RWPE1 (cell line): ENCODE data around the gene NTM.

Experiments used
- CTCF ChIA-PET: fragments of 350-600 bp; sonication (Branson Sonifier 250); formaldehyde crosslinking; extraction: SDS; loops from one replicate; lab custom pipeline; 2021; lab: Yijun Ruan, JAX
- POLR2A ChIA-PET: fragments of 400-600 bp; formaldehyde crosslinking; extraction: SDS; loops from one replicate; lab custom pipeline; 2020; ENCODE audit warnings: antibody characterized with exemption; ENCODE audit not compliant: low non-redundant PET; lab: Yijun Ruan, JAX
- DNase-seq: peaks from one replicate; pipeline ENCODE4 v3.0.0; 2012; ENCODE audit warnings: low spot score
- H3K27ac ChIP-seq: fragments of 450-650 bp; 2 replicates; pipeline ENCODE4 v1.5.1; 2017
- CTCF ChIP-seq: fragments of 450-650 bp; conservative IDR thresholded peaks from 2 replicates; pipeline ENCODE4 v1.5.1; 2017; ENCODE audit warnings: low read depth, mild to moderate bottlenecking

NTM gene

DNA sequence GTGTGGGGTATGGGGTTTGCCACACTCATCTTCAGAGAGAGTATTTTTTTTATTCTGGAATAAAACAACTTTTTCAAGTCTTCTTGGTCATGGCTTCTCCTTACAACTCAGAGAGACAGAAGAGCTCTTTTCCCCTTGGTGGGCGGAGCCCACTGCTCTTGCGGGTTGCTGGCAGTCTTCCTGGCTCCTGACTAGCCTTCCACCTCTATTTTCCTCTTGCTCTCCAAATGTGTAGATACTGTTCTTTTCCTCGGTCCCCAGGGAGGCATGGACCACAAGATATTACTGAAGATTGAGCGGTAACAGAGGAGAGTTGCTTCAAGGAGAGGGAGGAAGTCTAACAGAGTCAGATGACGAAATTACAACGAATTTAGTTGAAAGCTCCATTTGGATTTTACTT, 210.6 kb downstream of the NTM start:
- no peak for TF ChIP-seq CTCF
- no peak overlapping the region for H3K27ac ChIP-seq
- CTCF ChIA-PET: no interaction called here
- POLR2A ChIA-PET: no interaction called here
- DNase-seq: no peak

DNA sequence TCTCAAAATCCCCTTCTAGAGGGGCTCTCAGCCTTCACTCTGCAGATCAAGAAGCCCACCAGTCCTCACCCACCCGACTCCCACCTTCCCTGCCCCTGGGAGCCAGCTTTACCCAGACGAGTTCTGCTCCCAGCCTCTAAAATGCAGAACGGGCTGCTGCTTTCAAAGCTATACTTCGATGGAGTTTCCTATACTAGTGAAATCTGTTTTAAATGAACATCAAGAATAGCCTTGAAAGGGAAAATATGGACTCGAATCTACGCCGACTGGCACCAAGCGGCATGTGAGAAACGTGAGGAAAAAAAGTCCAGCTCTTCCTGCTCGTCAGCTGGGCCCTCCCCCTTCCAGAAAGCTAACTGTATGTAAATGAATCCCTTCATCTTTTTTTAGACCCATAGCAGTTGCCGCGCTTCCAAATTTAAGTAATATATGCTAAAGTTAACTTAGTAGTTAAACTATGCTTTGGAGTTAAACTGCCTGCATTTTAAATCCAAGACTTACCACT, 211.7 kb downstream of the NTM start:
- ChIA-PET POLR2A (no interaction called here), CTCF (no interaction called here)
- no peak overlapping the region for H3K27ac ChIP-seq
- DNase-seq: no peak
- TF ChIP-seq CTCF: no peak

GRCh38 chr11:131583421-131583820, 213.0 kb downstream of the NTM start:
- CTCF ChIA-PET: no interaction called here
- POLR2A ChIA-PET: no interaction called here
- no peak overlapping the region for H3K27ac ChIP-seq
- TF ChIP-seq CTCF: no peak
- no peak for DNase-seq

GRCh38 chr11:131583938-131584337, 213.5 kb downstream of the NTM start:
- ChIA-PET CTCF (no interaction called here), POLR2A (no interaction called here)
- DNase-seq: no peak
- no peak overlapping the region for H3K27ac ChIP-seq
- TF ChIP-seq CTCF: no peak

DNA sequence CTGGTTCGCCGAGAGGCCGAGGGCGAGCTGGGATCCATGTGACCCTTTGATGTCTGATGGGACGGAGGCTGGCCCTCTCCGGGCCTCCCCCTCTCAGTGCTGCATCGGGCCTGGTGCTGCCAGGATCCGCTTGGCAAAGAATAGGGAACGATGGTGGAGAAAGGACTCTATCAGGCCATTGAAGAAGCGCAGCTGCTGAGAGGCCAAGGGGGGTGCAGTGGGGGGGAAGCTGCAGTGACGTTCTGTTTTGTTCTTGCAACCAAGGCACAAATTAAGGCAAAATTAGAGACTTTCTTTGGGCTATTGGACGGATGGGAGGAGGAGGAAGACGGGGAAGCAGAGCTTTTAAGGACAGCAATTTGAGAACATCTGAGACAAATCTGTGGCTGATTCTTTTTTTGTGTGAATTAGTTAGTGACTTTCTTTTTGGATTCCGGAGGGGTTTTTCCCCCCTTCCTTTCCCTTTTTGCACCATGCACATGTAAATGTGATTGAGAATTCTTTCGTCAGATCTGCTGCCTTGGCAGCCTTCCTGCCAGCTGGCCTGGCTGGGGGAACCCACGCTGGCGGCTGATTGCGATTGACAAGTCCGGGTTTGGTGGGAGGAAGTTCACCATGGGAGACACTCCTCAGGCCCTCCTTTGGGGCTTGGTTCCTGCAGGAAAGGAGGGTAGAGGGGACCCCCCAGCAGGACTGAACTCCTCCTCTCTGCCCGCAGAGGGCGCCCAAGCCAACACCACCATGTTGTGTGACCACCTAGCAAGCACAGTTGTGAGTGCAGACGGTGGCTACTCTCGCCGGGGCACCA, 214.6 kb downstream of the NTM start:
- POLR2A ChIA-PET: no interaction called here
- CTCF ChIA-PET: no interaction called here
- DNase-seq: no peak
- no peak for TF ChIP-seq CTCF
- no peak overlapping the region for H3K27ac ChIP-seq

GRCh38 chr11:131588057-131588456, 217.6 kb downstream of the NTM start:
- POLR2A ChIA-PET: no interaction called here

More at GRCh38 chr11:131588057-131588456, 217.6 kb downstream of the NTM start:
- no peak overlapping the region for H3K27ac ChIP-seq
- DNase-seq: no peak
- TF ChIP-seq CTCF: no peak
- CTCF ChIA-PET: no interaction called here
